GM12872 (cell line): ENCODE data around the gene MGST2.

ENCODE experiments used
- CTCF ChIP-seq: IDR thresholded peaks from 3 replicates; pipeline ENCODE4 v1.5.1; 2011; ENCODE audit warnings: low read depth, mild to moderate bottlenecking, low read length, moderate library complexity; ENCODE audit not compliant: insufficient read depth

Gene MGST2

GRCh38 chr4:139712882-139713281, 47.3 kb downstream of the MGST2 start:
- no peak for TF ChIP-seq CTCF

- no peak for TF ChIP-seq CTCF
These were observed 50.2 kb downstream of the MGST2 start for GRCh38 chr4:139715746-139716391.

- TF ChIP-seq CTCF: no peak
These were observed 52.7 kb downstream of the MGST2 start for GRCh38 chr4:139718358-139718757.

- TF ChIP-seq CTCF: no peak
These were observed 53.2 kb downstream of the MGST2 start for GRCh38 chr4:139718833-139719232.

- TF ChIP-seq CTCF: no peak
These were observed 53.9 kb downstream of the MGST2 start for GRCh38 chr4:139719381-139720101.

- no peak for TF ChIP-seq CTCF
These were observed 55.2 kb downstream of the MGST2 start for GRCh38 chr4:139720806-139721205.

- TF ChIP-seq CTCF: no peak
These were observed 56.2 kb downstream of the MGST2 start for GRCh38 chr4:139721789-139722188.
